Kidney (tissue), 14 donors: Measurements from ENCODE around the gene CRYZ. TPM values are rescaled to one million over a fixed set of nuclear protein-coding genes. Genes with fewer than 3 reads are reported as not detected.
"Not testable (repeated sequence)": the region's sequence is repeated elsewhere in the genome, so short reads cannot be mapped to it uniquely, and the experiment has no call there.

ENCODE experiments used
- DNase-seq, 5 donors: peaks; one replicate each; pipeline ENCODE4 v3.0.0-alpha.2; 2013 to 2020
- FAIRE-seq: peaks from 2 replicates; lab custom pipeline; 2012; peaks lifted over from hg19 to GRCh38; lab: Jason Lieb, UNC
- H3K27ac ChIP-seq, 2 donors: one replicate each; pipeline ENCODE4 v1.7.0; 2013; ENCODE audit warnings: low read depth in 2 of 2, low read length in 2 of 2, inconsistent platforms in 1 of 2
- H3K27me3 ChIP-seq: one replicate; pipeline ENCODE4 v1.7.1; 2013; ENCODE audit warnings: low read length, inconsistent platforms; ENCODE audit not compliant: control insufficient read depth, insufficient read depth
- H3K36me3 ChIP-seq, 3 donors: one replicate each; pipeline versions ENCODE4 v1.7.0 to v1.7.1; 2013; ENCODE audit warnings: low read length in 3 of 3, control low read depth in 1 of 3, inconsistent platforms in 1 of 3; ENCODE audit not compliant: insufficient read depth in 3 of 3, control insufficient read depth in 2 of 3
- H3K4me1 ChIP-seq, 3 donors: one replicate each; pipeline versions ENCODE4 v1.7.0 to v1.7.1; 2013; ENCODE audit warnings: low read length in 3 of 3, inconsistent platforms in 1 of 3, low read depth in 1 of 3; ENCODE audit not compliant: control insufficient read depth in 2 of 3, insufficient read depth in 2 of 3
- H3K4me3 ChIP-seq, 3 donors: one replicate each; pipeline versions ENCODE4 v1.7.0 to v1.8.1; 2013; ENCODE audit warnings: low read length in 3 of 3, control low read depth in 1 of 3, inconsistent platforms in 1 of 3
- H3K9ac ChIP-seq, 3 donors: one replicate each; pipeline versions ENCODE4 v1.7.0 to v1.7.1; 2013; ENCODE audit warnings: low read length in 3 of 3, control low read depth in 1 of 3, inconsistent platforms in 1 of 3
- H3K9me3 ChIP-seq, 3 donors: one replicate each; pipeline versions ENCODE4 v1.7.0 to v1.7.1; 2013; ENCODE audit warnings: low read length in 3 of 3, control low read depth in 1 of 3, inconsistent platforms in 1 of 3; ENCODE audit not compliant: control insufficient read depth in 2 of 3, insufficient read depth in 1 of 3
- CTCF ChIP-seq: IDR thresholded peaks from 3 replicates; pipeline ENCODE4 v1.5.1; 2012; ENCODE audit warnings: mild to moderate bottlenecking, moderate library complexity, borderline replicate concordance; ENCODE audit not compliant: insufficient read depth; ENCODE audit errors: extremely low read depth
- intact Hi-C: fragments of 100-400 bp; cut with DNase I; formaldehyde crosslinking; loops from one replicate; pipeline ENCODE4 v1.11.1; 2022
- polyA plus RNA-seq: library from polyadenylated mRNA; stranded (reverse); fragments of 350-450 nt; fragmentation: Illumina TruSeq; extraction: RNeasy Lipid Tissue Mini Kit (QIAGEN cat#74804); gene quantifications from one replicate; pipeline ENCODE4 v1.2.3, GENCODE V29; 2014; ENCODE audit warnings: low read depth, low replicate concordance; ENCODE audit not compliant: insufficient read depth
- total RNA-seq: library from RNA; stranded (reverse); fragmentation: NEBNext Ultra II Directional; extraction: Animal tissue kit (Norgen Biotek cat#: 25700); gene quantifications from one replicate; pipeline ENCODE4 v1.2.1, GENCODE V29; 2021
- donor health status: control.
- donor health status: control.
- donor health status: control.
- donor health status: control.
- donor health status: control.
- donor health status: DM: yes; HTN: yes; CAD: no.
- donor health status: Normal renal cell carcinoma (clear cell type).

Gene CRYZ
- total and polyA plus RNA-seq, 2 donors from 2014 or later, result 160 to 207 TPM

GRCh38 chr1:74737333-74737732 lies 4.5 kb upstream of the CRYZ start:
- peaks cover 5 to 9% (median 6%) of the 10 kb centered on the region in 3 donors for H3K4me1 ChIP-seq
- intact Hi-C loops, result no loop called here
- H3K36me3 ChIP-seq, result peaks cover 8 to 9% (median 9%) of the 10 kb centered on the region in 3 donors
- no peaks in the 10 kb centered on the region for H3K27me3 ChIP-seq
- no peak overlapping the region for H3K9ac ChIP-seq
- H3K9me3 ChIP-seq, result no peaks in the 10 kb centered on the region
- no peak overlapping the region for H3K27ac ChIP-seq
- no peak overlapping the region for H3K4me3 ChIP-seq
- no peak for TF ChIP-seq CTCF
- DNase-seq, result no peak
- no peak for FAIRE-seq

GRCh38 chr1:74733604-74734484 lies 994 bp upstream of the CRYZ start:
- H3K4me1 ChIP-seq, result peaks cover 6 to 9% (median 7%) of the 10 kb centered on the region in 3 donors
- peak; percentile 58 for TF ChIP-seq CTCF
- H3K36me3 ChIP-seq, result peaks cover 0 to 8% (median 7%) of the 10 kb centered on the region in 3 donors
- DNase-seq (peak in 3 of 5 donors; percentile 56 to 91 (median 90)), FAIRE-seq (no peak)
- H3K9me3 ChIP-seq, result no peaks in the 10 kb centered on the region
- no peaks in the 10 kb centered on the region for H3K27me3 ChIP-seq
- intact Hi-C loops, result no loop called here
- H3K4me3 ChIP-seq, result peak overlapping the region; percentile 88 to 98 (median 96)
- H3K9ac ChIP-seq, result peak overlapping the region; percentile 8 to 96 (median 85)
- H3K27ac ChIP-seq, result peak overlapping the region; percentile 88 to 95

- intact Hi-C loops, H3K27me3 ChIP-seq, FAIRE-seq, H3K36me3 ChIP-seq, H3K4me1 ChIP-seq, H3K9me3 ChIP-seq: not testable (repeated sequence)
- H3K27ac ChIP-seq, result peak overlapping the region; percentile 88 to 95
- DNase-seq, result peak in 4 of 5 donors; percentile 33 to 72 (median 53)
- peak overlapping the region; percentile 88 to 98 (median 96) for H3K4me3 ChIP-seq
- peak overlapping the region; percentile 78 to 96 (median 85) for H3K9ac ChIP-seq
Measured at GRCh38 chr1:74732071-74732946, 541 bp downstream of the CRYZ start.
